SK-N-MC (cell line): Measurements from ENCODE around the gene RRM2.

ENCODE experiments used
- EZH2 ChIP-seq: fragments of 200-600 bp; sonication (generic); IDR thresholded peaks from one replicate; pipeline ENCODE4 v1.6.1; 2017; ENCODE audit warnings: antibody characterized with exemption
- FOXP2 ChIP-seq: optimal IDR thresholded peaks from 2 replicates; pipeline ENCODE3; 2011; ENCODE audit warnings: mild to moderate bottlenecking, moderate library complexity; ENCODE audit not compliant: insufficient read depth; ENCODE audit errors: extremely low read length, control extremely low read depth
- POLR2AphosphoS5 ChIP-seq: IDR thresholded peaks from 2 replicates; pipeline ENCODE4 v1.6.1; 2012; ENCODE audit warnings: mild to moderate bottlenecking, low read depth, low read length, borderline replicate concordance

GRCh38 chr2:10076988-10077527 is 45.5 kb upstream of the RRM2 start:
- TF ChIP-seq FOXP2, result no peak
- no peak for TF ChIP-seq EZH2
- no peak for TF ChIP-seq POLR2AphosphoS5
